GM19193 (cell line): ENCODE results near the gene GSDME.

Source experiments
- POLR2A ChIP-seq: IDR thresholded peaks from 4 replicates; pipeline ENCODE4 v1.6.1; 2011; ENCODE audit not compliant: insufficient read depth, insufficient read length; ENCODE audit errors: extremely low read depth

GSDME gene

DNA sequence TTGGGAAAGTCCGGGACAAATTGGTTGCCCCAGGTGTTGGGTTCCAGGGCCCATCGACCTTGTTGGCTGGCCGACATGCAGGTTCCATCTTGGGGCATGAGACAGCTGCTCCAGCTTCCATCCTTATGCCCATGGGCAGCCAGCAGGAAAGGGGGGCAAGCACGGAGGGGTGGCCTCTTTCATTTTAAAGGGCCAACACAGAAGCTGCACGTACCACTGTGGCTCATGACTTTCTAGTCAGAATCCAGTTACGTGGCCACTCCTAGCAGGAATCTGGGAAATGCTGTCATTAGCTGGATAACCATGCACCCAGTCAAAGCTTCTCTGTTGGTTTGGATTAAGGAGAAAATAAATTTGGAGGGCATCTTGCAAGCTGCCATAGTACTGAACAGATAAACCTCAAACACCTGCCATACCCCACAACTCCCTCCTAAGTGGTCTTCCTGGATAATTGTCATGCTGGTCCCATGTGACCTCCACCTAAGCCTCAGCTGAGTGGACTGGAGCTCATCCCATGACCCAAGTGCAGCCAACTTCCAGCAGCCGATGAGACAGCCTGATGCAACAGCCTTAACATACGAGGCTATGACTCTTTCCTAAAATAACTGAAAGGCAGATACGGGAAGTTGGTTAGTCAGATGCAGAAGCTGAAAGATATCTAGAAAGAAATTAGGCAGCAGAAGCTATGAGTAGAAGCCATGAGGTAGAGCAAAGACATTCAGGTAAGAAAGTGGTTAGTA, 21.4 kb upstream of the GSDME start:
- no peak for TF ChIP-seq POLR2A

DNA sequence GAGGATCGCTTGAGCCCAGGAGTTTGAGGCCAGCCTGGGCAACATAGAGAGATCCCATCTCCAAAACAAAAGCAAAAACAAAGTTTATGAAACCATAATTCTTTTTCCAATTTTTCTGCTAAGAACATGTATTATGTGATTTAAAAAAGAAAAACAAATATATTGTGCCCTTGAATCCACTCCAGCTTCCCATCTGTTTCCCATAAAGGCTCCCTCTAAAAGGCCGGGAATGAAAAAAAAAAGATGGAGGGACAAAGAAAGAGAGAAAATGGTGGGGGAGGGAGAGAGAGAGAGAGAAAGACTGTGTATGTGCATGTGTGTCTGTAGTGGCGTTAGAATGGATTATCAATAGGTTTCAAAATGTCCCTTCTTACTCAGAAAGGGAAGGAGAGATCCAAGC, 20.5 kb upstream of the GSDME start:
- no peak for TF ChIP-seq POLR2A

DNA sequence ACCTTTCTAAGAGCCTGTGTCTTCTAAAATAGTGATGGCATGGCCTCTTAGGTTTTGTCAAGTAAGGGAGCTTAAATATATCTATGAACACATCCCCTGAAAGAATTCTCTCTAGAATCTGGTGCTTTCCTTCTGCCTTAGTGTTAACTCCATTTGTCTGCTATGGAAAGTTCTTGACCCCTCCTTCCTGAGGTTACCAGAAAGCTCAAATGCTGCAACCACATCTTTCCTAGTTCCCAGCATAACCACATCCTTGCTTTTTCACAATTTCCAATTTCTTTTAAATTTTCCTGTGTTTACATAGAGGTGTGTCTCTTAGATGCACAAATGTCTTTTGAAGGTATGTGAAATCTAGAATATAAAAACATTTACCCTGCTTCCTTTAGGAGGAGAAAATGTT, 16.4 kb upstream of the GSDME start:
- no peak for TF ChIP-seq POLR2A

DNA sequence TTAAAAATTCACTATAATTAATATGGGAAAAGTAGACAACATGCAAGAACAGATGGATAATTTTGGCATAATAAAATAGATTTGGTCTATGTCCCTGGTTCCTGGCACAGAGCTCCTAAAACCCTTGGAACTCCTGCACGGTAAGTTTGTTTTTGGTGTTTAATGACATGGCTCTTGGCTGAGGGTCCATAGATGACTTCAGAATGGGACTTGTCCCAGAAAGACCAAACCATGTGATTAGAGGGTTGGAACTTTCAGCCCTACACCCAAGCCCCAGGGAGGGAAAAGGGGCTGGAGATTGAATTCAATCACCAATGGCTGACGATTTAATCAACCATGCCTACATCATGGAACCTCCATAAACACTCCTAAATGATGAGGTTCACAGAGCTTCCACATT, 12.6 kb upstream of the GSDME start:
- TF ChIP-seq POLR2A = no peak

DNA sequence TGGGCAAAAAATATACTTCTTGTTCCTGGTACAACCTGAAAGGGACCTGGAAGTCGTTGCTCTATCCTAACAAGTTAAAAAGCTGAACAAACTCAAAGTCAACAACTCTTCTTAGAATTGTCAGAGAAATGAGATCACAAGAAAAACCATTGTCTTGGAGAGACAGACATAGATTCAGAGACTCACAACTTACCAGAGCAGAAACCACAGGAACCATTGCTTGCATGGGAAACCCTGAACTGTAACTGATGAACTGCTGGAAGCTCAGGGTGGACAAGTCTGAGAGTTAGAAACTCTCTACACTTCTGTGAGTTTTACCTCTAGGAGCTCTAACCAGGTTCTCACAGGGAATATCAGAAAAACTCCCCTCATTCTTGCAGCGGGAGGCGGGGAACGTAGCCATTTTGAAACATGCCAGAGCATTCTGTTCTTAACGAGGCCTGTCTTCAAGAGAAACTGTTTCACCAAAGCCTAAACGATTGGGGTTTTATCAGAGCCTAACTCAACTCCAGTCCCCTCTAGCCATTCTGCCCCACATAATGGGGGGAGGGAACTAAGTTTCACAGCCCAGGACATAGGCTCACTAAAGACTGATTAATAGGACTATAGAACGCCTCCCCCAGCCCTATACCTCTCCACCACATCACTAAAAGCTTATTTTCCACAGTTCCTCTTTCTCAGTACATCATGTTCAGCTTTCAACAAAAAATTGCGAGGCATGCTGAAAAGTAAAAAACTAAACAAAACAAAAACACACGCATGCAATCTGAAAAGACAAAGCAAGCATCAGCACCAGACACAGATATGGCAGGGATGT, 12.0 kb upstream of the GSDME start:
- TF ChIP-seq POLR2A = no peak

DNA sequence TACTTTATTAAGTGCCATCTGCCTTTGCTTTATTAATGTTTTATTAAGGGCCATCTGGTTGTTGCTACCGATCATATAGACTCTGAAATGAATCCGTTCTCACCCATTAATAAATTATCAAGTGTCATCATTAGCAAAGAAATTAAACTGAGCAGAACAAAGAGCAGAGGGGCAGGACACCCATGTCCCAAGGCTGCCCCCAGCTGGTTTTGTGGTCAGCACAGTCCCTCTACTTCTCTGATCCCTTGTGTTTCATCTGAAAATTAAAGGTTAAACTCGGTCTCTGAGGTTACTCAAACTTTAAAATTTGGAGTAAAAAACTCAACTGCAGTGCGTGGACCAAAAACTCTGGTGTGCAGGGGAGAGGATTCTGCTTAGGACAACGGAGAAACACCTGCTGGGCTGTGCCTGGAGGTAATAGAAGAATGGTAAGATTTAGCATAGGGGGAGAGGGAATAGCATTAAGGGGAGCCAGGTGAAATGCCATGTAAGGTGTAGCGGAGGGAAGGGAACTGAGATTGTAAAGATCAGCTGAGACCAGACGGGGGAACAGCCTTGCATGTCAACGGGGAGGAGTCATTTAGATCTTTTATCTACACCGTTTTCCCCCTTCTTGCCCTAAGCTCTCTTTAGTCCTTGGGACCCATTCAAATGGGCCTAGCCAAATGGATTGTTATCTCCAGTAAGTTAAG, 10.8 kb upstream of the GSDME start:
- no peak for TF ChIP-seq POLR2A

DNA sequence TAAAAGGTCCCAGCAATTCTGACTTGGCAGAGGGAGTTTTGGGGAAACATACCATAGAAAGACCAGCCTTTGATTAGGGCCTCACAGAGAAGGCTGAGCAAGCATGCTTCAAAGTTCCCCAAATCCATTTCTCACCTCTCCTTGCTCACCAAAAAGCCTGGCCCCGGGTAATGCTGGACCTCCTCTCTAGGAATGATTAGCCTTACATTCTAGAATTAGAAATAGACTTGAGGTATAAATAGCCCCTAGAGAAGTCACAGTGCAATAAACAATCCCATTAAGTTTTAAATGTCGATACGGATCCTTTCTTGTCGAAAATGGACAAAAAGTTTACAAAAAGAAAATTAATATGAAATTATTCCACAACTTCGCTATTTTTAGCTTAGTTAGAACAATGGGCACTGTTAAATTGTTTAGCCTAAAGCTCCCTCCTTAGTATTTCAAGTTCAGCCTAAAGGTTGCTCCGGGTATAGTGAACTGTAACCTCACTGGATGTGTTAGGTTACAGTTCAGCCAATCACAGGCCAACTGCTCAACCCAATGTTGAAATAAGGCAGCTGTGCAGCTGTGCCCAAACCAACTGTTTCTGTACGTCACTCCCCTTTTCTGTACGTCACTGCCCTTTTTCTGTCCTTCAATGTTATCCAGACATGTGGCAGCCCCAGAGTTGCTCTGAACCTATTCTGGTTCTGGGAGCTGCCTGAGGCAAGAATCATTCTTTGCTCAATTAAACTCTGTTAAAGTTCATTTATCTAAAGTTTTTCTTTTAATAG, 7.9 kb upstream of the GSDME start:
- no peak for TF ChIP-seq POLR2A

DNA sequence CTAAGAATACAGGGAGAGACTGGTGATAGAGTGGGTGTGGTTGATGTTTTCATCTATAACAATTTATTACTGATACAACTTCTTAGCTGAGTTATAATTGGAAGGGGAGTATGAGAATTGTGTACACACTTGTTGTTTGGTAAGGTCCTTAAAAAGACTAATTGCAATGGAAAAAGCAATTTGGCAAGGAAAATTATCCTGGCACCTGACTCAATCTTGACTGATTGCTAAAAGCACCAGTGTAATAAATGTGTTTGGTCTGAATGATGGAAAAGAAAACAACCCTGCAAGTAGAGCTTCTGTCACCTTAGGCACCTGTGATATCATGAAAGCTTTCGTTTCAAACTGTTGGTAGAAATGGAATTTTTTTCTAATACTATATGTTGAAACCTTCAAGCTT, 6.7 kb upstream of the GSDME start:
- no peak for TF ChIP-seq POLR2A

DNA sequence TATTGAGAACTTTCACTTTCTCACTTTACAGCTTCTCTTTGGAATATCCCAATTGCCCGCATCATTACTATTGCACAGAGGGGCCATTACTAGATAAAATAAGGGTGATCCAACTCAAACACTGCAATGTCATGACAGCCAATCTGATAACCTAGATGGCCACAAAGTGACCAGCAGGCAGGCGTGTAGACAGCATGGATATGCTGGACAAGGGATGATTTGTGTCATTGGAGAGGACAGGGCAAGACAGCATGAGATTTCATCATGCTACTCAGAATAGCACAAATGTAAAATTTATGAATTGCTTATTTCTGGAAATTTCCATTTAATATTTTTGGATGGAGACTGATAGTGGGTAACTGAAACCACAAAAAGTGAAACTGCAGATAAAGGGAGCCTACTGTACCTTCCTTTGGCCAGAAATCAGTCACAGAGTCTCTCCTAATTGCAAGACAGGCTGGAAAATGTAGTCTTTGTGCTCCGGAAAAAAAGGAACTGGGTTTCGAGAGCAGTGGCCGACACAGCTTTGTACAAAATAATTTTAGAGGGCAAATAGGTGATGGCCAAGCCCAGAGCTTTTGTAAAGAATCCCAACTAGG, 6.1 kb upstream of the GSDME start:
- no peak for TF ChIP-seq POLR2A

DNA sequence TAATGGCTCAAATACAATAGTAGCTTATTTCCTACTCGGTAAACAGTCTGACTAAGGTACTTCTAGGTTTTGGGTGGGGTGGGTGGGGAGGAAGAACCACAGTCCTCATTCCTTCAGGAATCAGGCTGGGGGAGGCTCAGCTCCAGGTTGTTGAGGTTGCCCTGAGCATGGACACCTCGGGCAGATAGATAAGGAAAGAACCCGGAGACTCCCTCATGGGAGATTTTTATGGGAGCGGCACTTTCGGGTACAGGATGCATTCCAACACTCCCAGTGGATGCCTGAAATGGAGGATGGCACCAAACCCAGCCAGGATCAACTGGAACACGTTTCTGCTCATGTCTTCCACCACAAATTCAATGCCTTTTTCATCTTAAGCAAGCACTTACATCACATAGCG, 5.5 kb upstream of the GSDME start:
- TF ChIP-seq POLR2A = no peak

DNA sequence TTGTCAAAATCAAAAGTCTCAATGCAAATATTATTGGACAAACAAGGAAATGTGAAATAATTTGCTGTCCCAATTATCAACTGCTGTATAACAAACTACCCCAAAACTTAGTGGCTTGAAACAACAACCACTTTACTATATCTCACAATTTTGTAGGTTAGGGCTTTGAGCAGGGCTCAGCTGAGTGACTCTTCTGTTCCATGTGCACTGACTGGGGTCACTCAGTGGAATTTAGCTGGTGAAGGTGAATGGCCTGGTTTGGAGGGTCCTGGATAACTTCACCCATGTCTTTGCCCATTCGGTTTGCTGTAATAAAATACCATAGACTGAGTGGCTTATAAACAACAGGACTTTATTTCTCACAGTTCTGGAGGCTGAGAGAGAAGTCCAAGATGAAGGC, 3.7 kb upstream of the GSDME start:
- TF ChIP-seq POLR2A = no peak

DNA sequence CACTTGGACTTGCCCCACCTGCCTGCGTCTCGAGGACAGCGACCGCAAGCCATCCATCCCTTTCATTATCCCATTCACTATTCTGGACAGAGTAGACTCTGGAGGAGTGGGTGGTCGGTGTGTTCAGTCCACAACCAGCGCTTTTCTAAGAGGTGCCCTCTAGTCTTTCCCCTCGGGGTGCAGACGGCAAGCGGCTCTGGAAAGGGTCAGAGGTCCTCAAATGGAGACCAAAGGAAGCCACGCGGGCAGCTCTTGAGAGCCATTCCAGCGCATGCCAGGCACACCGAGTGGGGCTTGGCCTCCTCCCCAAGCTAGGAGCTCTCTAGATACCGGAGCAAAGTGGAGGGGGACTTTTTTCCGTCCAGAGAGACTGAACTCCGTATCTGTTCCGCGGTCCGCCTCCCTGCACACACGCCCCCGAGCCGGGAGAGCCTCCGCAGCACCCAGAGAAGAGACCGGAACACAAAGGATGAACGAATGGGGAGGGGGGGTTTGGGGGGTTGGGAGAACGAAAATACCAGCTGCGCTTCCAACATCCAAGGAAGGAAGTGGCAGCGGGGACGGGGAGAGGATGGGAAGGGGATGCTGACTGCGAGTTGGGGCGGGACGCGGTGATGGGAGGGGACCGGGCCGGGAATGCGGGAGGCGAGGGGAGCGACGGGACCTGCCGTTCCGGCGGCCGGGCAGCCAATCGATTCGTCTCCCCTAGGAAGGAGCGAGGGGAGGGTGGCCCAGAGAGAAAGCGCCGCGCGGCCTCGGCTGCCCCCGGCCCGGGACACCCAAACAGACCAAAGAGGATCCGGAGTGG, 515 bp downstream of the GSDME start:
- TF ChIP-seq POLR2A = no peak

DNA sequence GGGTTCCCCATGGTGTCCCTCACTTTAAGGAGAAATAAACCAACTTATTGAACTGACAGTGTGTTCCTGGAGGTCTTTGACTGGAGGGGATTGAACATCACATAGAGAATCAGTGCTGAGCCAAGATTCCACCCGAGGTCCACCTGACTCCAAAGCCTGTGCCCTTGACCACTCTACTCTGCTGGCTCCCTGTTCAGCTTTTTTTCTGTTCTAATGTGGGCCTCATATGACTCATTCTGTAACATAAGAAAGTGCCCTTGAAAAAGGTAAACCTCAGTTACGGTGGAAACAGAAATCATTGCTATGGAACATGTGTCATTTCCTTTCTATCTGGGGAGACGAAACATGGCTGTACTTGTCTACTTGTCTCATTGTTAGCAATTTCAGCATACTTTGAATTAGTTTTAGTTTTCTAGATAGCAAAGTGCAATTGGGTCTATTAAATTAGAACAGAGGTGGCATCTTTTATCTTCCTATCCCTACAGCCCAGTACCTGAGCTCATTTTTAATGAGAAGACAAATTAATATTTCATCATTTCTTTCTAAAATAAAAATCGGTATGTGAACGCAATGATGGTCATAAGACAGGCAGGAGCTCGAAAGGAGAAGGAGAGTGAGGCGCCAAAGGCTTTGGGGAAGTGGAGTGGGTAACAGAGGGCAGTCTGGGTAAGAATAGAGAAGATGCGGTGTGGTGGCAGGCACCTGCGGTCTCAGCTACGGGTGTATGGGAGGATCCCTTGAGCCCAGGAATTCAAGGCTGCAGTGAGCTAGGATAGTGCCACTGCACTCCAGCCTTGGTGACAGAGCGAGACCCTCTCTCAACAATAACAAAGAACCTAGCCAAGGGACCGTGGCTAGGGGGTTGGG, 1.5 kb downstream of the GSDME start:
- TF ChIP-seq POLR2A = peak; percentile 37

DNA sequence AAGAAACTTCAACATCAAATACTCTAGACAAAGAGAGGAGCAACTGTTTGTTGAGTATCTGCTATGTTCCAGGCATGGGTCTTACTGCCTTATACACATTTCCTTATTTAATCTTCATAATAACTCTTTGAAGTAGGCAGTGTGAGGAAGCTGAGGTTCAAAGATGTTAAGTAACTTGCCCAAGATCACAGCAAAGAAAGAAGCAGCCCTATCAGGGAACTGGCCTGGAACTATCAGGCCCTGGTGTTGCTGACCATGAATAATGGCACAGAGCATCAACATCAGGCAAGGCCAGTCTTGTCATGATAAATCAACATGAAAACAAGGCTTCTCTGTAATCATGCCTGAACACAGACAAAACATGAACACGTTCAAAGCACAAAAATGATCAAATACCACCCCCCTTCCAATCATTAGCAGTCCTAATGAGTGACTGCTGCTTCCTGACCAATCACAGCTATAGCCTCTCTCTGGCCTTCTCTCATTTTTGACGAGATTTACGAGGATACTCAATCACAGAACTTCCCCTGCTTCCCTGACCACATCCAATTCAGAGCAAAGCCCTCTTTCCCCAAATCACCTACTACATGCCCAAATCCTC, 2.3 kb downstream of the GSDME start:
- TF ChIP-seq POLR2A = no peak
